A549 (cell line): ENCODE measurements around the gene PLEKHD1. TPM values are rescaled to one million over a fixed set of nuclear protein-coding genes. Genes with fewer than 3 reads are reported as not detected.

Experiments
- ATAC-seq, 2 experiments: fragments of 200-7000 bp in 1 of 2; fragments of >200 bp in 1 of 2; cut with Nextera tagmentation in 1 of 2; cut with Tn5 transposase in 1 of 2; 3 replicates each; pipeline versions ENCODE4 v1.8.0 to v1.9.1; 2018 to 2020; ENCODE audit warnings: mild to moderate bottlenecking in 1 of 2, moderate library complexity in 1 of 2
- CTCF ChIA-PET: fragments of 300-600 bp; sonication (Branson Sonifier 250); formaldehyde crosslinking; extraction: SDS; loops from one replicate; lab custom pipeline; 2021; ENCODE audit warnings: antibody characterized with exemption, inconsistent platforms; lab: Yijun Ruan, JAX
- POLR2A ChIA-PET: fragments of 350-600 bp; formaldehyde crosslinking; extraction: SDS; loops from one replicate; lab custom pipeline; 2021; ENCODE audit warnings: antibody characterized with exemption, inconsistent platforms; lab: Yijun Ruan, JAX
- DNase-seq, 2 experiments: peaks; one replicate each; pipeline versions ENCODE4 v3.0.0 to v3.0.0-alpha.2; 2011 to 2016; ENCODE audit warnings: low read depth in 1 of 2, low spot score in 1 of 2
- FAIRE-seq: peaks from 2 replicates; lab custom pipeline; 2011; peaks lifted over from hg19 to GRCh38; lab: Jason Lieb, UNC
- H3K27ac ChIP-seq, 2 experiments: fragments of >200 bp; sonication (Bioruptor Twin); formaldehyde crosslinking; 3 replicates each; pipeline ENCODE4 v1.5.1; 2016 to 2017
- H3K4me1 ChIP-seq: fragments of >200 bp; sonication (Bioruptor Twin); formaldehyde crosslinking; 3 replicates; pipeline ENCODE4 v1.6.1; 2016
- H3K4me2 ChIP-seq: fragments of >200 bp; sonication (Bioruptor Twin); formaldehyde crosslinking; 3 replicates; pipeline ENCODE4 v1.6.1; 2016
- H3K4me3 ChIP-seq: fragments of >200 bp; sonication (Bioruptor Twin); formaldehyde crosslinking; 3 replicates; pipeline ENCODE4 v1.5.1; 2016
- H3K9me3 ChIP-seq: fragments of >200 bp; sonication (Bioruptor Twin); formaldehyde crosslinking; 3 replicates; pipeline ENCODE4 v1.6.1; 2016
- CBX2 ChIP-seq: fragments of 200-600 bp; sonication (generic); IDR thresholded peaks from 2 replicates; pipeline ENCODE4 v1.6.1; 2016; ENCODE audit warnings: low read depth, mild to moderate bottlenecking, borderline replicate concordance
- CHD4 ChIP-seq: fragments of 200-600 bp; sonication (generic); IDR thresholded peaks from 2 replicates; pipeline ENCODE4 v1.6.1; 2016; ENCODE audit warnings: antibody characterized with exemption, mild to moderate bottlenecking, borderline replicate concordance
- EHMT2 ChIP-seq: fragments of 200-600 bp; sonication (generic); IDR thresholded peaks from 2 replicates; pipeline ENCODE4 v1.6.1; 2016; ENCODE audit warnings: antibody characterized with exemption, low read depth, mild to moderate bottlenecking, moderate library complexity
- ESRRA ChIP-seq: fragments of 150-350 bp; IDR thresholded peaks from 2 replicates; pipeline ENCODE4 v1.6.1; 2014; ENCODE audit warnings: mild to moderate bottlenecking, low read length, borderline replicate concordance
- FOSB ChIP-seq: fragments of 250-450 bp; sonication (Bioruptor Pico); IDR thresholded peaks from 2 replicates; pipeline ENCODE4 v1.5.0; 2020; ENCODE audit warnings: mild to moderate bottlenecking, moderate library complexity
- GATA3 ChIP-seq: IDR thresholded peaks from 2 replicates; pipeline ENCODE4 v1.6.1; 2012; ENCODE audit warnings: borderline replicate concordance
- HDAC2 ChIP-seq: fragments of 200-600 bp; sonication (generic); IDR thresholded peaks from 2 replicates; pipeline ENCODE4 v1.6.1; 2016
- HEYL ChIP-seq: fragments of 250-450 bp; sonication (Bioruptor Pico); IDR thresholded peaks from 2 replicates; pipeline ENCODE4 v1.8.0; 2021; ENCODE audit warnings: mild to moderate bottlenecking, moderate library complexity
- HOXB13 ChIP-seq: fragments of 250-450 bp; sonication (Bioruptor Pico); IDR thresholded peaks from 2 replicates; pipeline ENCODE4 v1.5.0; 2020; ENCODE audit warnings: low read depth, mild to moderate bottlenecking, moderate library complexity
- JUNB ChIP-seq: fragments of >200 bp; sonication (Bioruptor Twin); formaldehyde crosslinking; IDR thresholded peaks from 2 replicates; pipeline ENCODE4 v1.6.1; 2016
- KDM1A ChIP-seq: fragments of 200-600 bp; sonication (generic); IDR thresholded peaks from 2 replicates; pipeline ENCODE4 v1.6.1; 2016; ENCODE audit warnings: low read depth, mild to moderate bottlenecking
- NFE2L2 ChIP-seq: fragments of 150-350 bp; conservative IDR thresholded peaks from 2 replicates; pipeline ENCODE4 v1.6.1; 2014; ENCODE audit warnings: low read length
- NR3C1 ChIP-seq: fragments of >200 bp; sonication (Bioruptor Twin); formaldehyde crosslinking; IDR thresholded peaks from 3 replicates; pipeline ENCODE4 v1.6.1; 2017
- PHF8 ChIP-seq: fragments of 200-600 bp; sonication (generic); IDR thresholded peaks from 2 replicates; pipeline ENCODE4 v1.6.1; 2016; ENCODE audit warnings: low read depth, mild to moderate bottlenecking, antibody characterized with exemption, moderate library complexity, borderline replicate concordance
- POLR2A ChIP-seq: IDR thresholded peaks from 2 replicates; pipeline ENCODE4 v1.6.1; 2012; ENCODE audit warnings: mild to moderate bottlenecking, low read length
- RAD21 ChIP-seq, 2 experiments: fragments of >200 bp in 1 of 2; sonication (Bioruptor Twin) in 1 of 2; formaldehyde crosslinking in 1 of 2; IDR thresholded peaks in 1 of 2; conservative IDR thresholded peaks in 1 of 2; 2 replicates in 1 of 2; 3 replicates in 1 of 2; pipeline ENCODE4 v1.6.1; 2012 to 2018; ENCODE audit warnings: inconsistent platforms in 1 of 2
- SMC3 ChIP-seq: fragments of >200 bp; sonication (Bioruptor Twin); formaldehyde crosslinking; IDR thresholded peaks from 3 replicates; pipeline ENCODE4 v1.6.1; 2018; ENCODE audit warnings: inconsistent platforms
- TP53 ChIP-seq: fragments of 250-450 bp; sonication (Bioruptor Pico); IDR thresholded peaks from 2 replicates; pipeline ENCODE4 v1.5.0; 2021; ENCODE audit warnings: mild to moderate bottlenecking, moderate library complexity
- ZFP36 ChIP-seq: fragments of 450-650 bp; IDR thresholded peaks from 2 replicates; pipeline ENCODE4 v1.6.1; 2014; ENCODE audit warnings: borderline replicate concordance; ENCODE audit not compliant: partially characterized antibody
- ZNF302 ChIP-seq: fragments of 250-450 bp; sonication (Bioruptor Pico); IDR thresholded peaks from 2 replicates; pipeline ENCODE4 v1.9.0; 2021; ENCODE audit warnings: inconsistent platforms, mild to moderate bottlenecking, moderate library complexity
- ZSCAN20 ChIP-seq: fragments of 250-450 bp; sonication (Bioruptor Pico); IDR thresholded peaks from 2 replicates; pipeline ENCODE4 v1.8.0; 2022; ENCODE audit warnings: mild to moderate bottlenecking, moderate library complexity
- WGBS: methylation state at CpG from one replicate; pipeline ENCODE4 v1.1.6; 2017; ENCODE audit errors: missing lambda C conversion rate; 5-methylcytosine and 5-hydroxymethylcytosine counted together
- polyA plus RNA-seq, 4 experiments: library from polyadenylated mRNA; depleted of rRNA in 3 of 4; stranded (reverse); fragments of >200 nt; fragmentation: RNase III in 1 of 4; extraction: RNeasy Plus Mini Kit Qiagen cat#74134 plus additional on column Dnase treatment in 1 of 4; gene quantifications; 2 replicates in 3 of 4; 3 replicates in 1 of 4; pipeline ENCODE4 v1.2.3, GENCODE V29; 2011 to 2017
- TF ChIP-seq, protein P1 (sequence below): fragments of >200 bp; sonication (Bioruptor Twin); formaldehyde crosslinking; IDR thresholded peaks from 3 replicates; pipeline ENCODE4 v1.5.1; 2016
- TF ChIP-seq, protein P2 (sequence below): IDR thresholded peaks from 2 replicates; pipeline ENCODE4 v1.6.1; 2012
- TF ChIP-seq, protein P3 (sequence below): fragments of >200 bp; sonication (Bioruptor Twin); formaldehyde crosslinking; IDR thresholded peaks from 2 replicates; pipeline ENCODE4 v1.6.1; 2016

Gene PLEKHD1
- polyA plus RNA-seq, 2 of the 4 experiments (the other 2 are of a cell fraction) = 0.01 to 0.04 TPM

DNA sequence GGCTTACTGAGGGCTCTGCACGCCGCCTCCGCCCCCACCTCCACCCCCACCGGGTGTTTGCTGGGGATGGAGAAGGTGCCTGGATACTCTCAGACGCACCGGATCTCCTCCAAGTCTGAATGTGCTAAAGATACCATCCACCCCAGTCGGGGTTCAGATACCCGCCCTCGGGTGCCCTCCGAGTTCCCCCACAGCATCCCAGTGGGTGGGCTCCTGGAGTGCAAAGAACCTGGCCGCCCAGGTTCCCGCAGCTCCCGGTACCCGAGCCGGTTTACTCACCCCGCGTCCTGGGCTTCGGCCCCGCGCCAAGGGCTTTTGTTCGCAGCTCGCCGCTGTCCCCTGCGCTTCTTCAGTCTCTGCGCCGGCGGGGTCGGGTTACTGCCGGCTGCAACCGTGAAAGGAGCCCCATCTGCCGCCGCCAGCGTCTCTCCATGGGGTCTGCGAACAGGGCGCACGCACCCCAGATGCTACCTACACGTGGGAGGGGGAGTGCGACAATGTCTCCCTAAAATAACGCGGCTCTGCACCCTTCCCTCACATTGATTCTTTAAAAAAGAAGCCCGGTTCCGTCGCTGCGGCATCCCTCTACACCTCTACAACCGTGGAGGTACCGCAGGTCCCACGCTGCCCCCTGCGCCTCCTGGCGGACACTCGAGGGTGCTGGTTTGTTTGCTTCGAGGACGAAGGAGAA, 89.9 kb downstream of the PLEKHD1 start, which contains the start of gene CCDC177:
Gene CCDC177 (minus strand): TSS at position 609 of the 691 bp plus-strand sequence. CDS start 1,249 bp downstream, outside the sequence.
- TF ChIP-seq ZSCAN20 (CRISPR knock-in tag) = no peak
- TF ChIP-seq RAD21 (conservative IDR thresholded peaks at IDR 0.05 in 1 of 2, IDR thresholded peaks at IDR 0.05 in 1 of 2) = peak; percentile 68 to 78
- TF ChIP-seq HDAC2 = 0 out of 2 replicates have a peak, but pooled peaks have one; percentile 49
- TF ChIP-seq, protein P1, sequence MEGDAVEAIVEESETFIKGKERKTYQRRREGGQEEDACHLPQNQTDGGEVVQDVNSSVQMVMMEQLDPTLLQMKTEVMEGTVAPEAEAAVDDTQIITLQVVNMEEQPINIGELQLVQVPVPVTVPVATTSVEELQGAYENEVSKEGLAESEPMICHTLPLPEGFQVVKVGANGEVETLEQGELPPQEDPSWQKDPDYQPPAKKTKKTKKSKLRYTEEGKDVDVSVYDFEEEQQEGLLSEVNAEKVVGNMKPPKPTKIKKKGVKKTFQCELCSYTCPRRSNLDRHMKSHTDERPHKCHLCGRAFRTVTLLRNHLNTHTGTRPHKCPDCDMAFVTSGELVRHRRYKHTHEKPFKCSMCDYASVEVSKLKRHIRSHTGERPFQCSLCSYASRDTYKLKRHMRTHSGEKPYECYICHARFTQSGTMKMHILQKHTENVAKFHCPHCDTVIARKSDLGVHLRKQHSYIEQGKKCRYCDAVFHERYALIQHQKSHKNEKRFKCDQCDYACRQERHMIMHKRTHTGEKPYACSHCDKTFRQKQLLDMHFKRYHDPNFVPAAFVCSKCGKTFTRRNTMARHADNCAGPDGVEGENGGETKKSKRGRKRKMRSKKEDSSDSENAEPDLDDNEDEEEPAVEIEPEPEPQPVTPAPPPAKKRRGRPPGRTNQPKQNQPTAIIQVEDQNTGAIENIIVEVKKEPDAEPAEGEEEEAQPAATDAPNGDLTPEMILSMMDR = peak; percentile 93
- TF ChIP-seq, protein P2, sequence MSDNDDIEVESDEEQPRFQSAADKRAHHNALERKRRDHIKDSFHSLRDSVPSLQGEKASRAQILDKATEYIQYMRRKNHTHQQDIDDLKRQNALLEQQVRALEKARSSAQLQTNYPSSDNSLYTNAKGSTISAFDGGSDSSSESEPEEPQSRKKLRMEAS = peak; percentile 60
- TF ChIP-seq SMC3 = peak; percentile 95
- TF ChIP-seq, all 56 proteins: peak for 5
- Histone ChIP-seq H3K9me3 (no peaks in the 10 kb centered on the region), H3K4me3 (peak within 1 kb of the TSS; percentile 30), H3K4me2 (peak within 1 kb of the TSS; percentile 81), H3K4me1 (peaks cover 25% of the 10 kb centered on the region; the same call in 2 of the 3 replicates), H3K27ac (no peak within 1 kb of the TSS)
- 3% methylated on average over 27 of the region's 52 CpGs for WGBS
- DNase-seq (peak; percentile 68 to 77), FAIRE-seq (no peak), ATAC-seq (peak; percentile 65 to 88)
- CTCF ChIA-PET = interaction anchor here (0.6 to 8.4 kb wide), 29 partner anchors 10 to 1129 kb away, joined by 3 to 169 read pairs (median 5); no protein-coding TSS in a partner anchor
- POLR2A ChIA-PET = interaction anchor here (0.6 to 0.7 kb wide), 2 partner anchors 39 to 82 kb away, joined by 3 read pairs; no protein-coding TSS in a partner anchor

DNA sequence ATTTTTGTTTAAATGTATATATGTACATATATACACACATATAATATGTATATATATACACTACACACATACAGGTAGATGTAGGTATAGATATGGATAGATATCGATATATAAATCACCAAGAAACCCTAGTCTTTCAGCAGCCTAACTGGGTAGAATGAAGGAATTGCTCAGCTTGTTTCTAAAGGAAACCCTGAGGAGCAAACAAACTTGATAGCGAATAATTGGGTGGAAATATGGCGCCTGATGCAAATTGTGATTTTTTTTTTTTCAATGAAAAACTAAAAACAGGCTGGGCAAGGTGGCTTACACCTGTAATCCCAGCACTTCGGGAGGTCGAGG, 90.4 kb downstream of the PLEKHD1 start:
- POLR2A ChIA-PET = interaction anchor here (0.6 to 0.7 kb wide), 3 partner anchors 39 to 82 kb away, joined by 3 read pairs; no protein-coding TSS in a partner anchor
- ATAC-seq = no peak
- CTCF ChIA-PET = interaction anchor here (0.6 to 8.4 kb wide), 28 partner anchors 10 to 1129 kb away, joined by 3 to 169 read pairs (median 4); no protein-coding TSS in a partner anchor
- Histone ChIP-seq H3K4me2 (peak overlapping the region; percentile 81), H3K4me3 (no peak overlapping the region), H3K9me3 (no peaks in the 10 kb centered on the region), H3K27ac (no peak overlapping the region), H3K4me1 (peaks cover 30% of the 10 kb centered on the region; the same call in 2 of the 3 replicates)
- FAIRE-seq = no peak
- WGBS = 8% methylated on average over 5 of the region's 5 CpGs
- TF ChIP-seq KDM1A = no peak
- TF ChIP-seq PHF8 = no peak
- TF ChIP-seq ZFP36 = no peak
- TF ChIP-seq RAD21 (conservative IDR thresholded peaks at IDR 0.05 in 1 of 2, IDR thresholded peaks at IDR 0.05 in 1 of 2) = no peak
- no peak for TF ChIP-seq POLR2A
- TF ChIP-seq ZNF302 (CRISPR knock-in tag) = no peak
- TF ChIP-seq HOXB13 = no peak
- no peak for TF ChIP-seq JUNB
- no peak for TF ChIP-seq FOSB (CRISPR knock-in tag)
- TF ChIP-seq, protein P3, sequence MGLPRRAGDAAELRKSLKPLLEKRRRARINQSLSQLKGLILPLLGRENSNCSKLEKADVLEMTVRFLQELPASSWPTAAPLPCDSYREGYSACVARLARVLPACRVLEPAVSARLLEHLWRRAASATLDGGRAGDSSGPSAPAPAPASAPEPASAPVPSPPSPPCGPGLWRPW = no peak
- no peak for TF ChIP-seq CBX2
- no peak for TF ChIP-seq HDAC2
- no peak for TF ChIP-seq NFE2L2
- no peak for TF ChIP-seq ESRRA
- TF ChIP-seq GATA3 = no peak
- no peak for TF ChIP-seq NR3C1
- TF ChIP-seq EHMT2 = no peak
- TF ChIP-seq TP53 (CRISPR knock-in tag) = no peak
- TF ChIP-seq HEYL (CRISPR knock-in tag) = no peak
- no peak for TF ChIP-seq CHD4
- TF ChIP-seq, all 56 proteins: peak for 0
- DNase-seq = no peak
